ENCODE results near the gene PSMD13. TPM values are rescaled to one million over a fixed set of nuclear protein-coding genes. Genes with fewer than 3 reads are reported as not detected.
A peak's percentile ranks its signal among the peaks of the same experiment; 100 is the strongest.

PSMD13 gene
- total RNA-seq, 2 experiments from 2014 or later: 56.9 to 57.8 TPM

DNA sequence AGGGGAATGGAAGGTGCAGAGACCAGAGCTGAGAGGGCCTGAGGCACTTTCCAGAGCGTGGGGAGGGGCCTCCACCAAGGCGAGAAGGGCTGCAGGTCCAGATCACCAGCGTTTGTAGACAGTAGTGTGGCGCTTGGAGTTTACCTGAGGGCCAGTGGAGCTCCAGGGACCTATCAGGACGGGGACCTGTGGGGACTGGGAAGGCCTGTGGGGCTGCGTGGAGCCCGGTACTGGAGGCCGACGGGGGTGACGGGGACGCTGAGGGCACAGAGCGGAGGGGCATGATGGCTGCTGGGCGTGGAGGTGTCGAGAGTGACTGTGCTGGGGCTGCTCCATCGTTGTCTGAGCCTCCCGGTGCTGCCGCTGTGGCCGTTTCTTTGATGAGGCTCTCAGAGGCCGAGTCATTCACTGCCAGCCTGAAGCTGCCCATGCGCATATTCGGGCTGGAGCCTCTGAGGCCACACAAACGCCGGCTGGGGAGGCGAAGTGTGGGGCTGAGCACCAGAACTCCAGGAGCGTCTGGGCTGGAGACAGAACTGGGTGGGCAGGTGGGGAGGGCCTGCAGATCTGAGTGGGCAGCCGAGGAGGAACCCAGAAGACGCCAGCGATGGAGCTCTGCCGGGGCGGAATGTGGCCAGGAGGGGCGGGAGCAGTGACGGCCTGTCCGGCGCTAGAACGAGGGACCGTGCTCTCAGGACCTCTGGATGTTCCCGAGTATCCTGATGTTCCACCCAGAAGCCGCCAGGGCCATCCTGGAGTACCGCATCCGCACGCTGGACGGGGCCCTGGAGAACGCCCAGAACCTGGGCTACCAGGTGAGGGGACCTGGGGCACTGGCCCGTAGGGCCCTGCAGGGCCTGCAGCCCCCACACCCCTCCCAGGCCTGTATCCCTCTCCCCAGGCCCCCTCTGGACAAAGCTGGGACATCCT is 54.8 kb downstream of the PSMD13 start:
- H3K36me3 Mint-ChIP-seq (ENCODE audit: low read depth): peaks cover 36% of the 10 kb centered on the region
- peaks cover 33% of the 10 kb centered on the region for H3K4me1 ChIP-seq (ENCODE audit: insufficient read depth, low read length)
- no peaks in the 10 kb centered on the region for H3K9me3 Mint-ChIP-seq
- ChIA-PET CTCF (interaction anchor here (3.2 kb wide), 1 partner anchor 40 kb away, joined by 17 read pairs; no protein-coding TSS in a partner anchor), POLR2A (interaction anchor here (2.7 to 6.9 kb wide), 4 partner anchors 14 to 85 kb away, joined by 10 to 148 read pairs (median 72); partner anchors contain the start of genes BET1L, NLRP6 and RIC8A)
- H3K4me3 Mint-ChIP-seq: peak overlapping the region; percentile 89
- peaks cover 4% of the 10 kb centered on the region for H3K27me3 Mint-ChIP-seq
- intact Hi-C loops (cut with DNase I, micrococcal nuclease): no loop called here
- H3K4me1 Mint-ChIP-seq (ENCODE audit: low read depth): peaks cover 30% of the 10 kb centered on the region
- DNase-seq (peak in 1 of 14 experiments; percentile 34), ATAC-seq (ENCODE audit: poor library complexity) (no peak)
- peak overlapping the region; percentile 86 for H3K27ac Mint-ChIP-seq
- no peaks in the 10 kb centered on the region for H3K9me3 ChIP-seq (ENCODE audit: control insufficient read depth in 1 of 2, insufficient read depth in 1 of 2, low read length in 2 of 2)
- H3K4me3 ChIP-seq (ENCODE audit: low read length): no peak overlapping the region
- no peak overlapping the region for H3K27ac ChIP-seq (ENCODE audit: low read depth in 1 of 2, low read length in 2 of 2)
- peaks cover 13% of the 10 kb centered on the region for H3K36me3 ChIP-seq (ENCODE audit: insufficient read depth, low read length)
- TF ChIP-seq, protein P1, sequence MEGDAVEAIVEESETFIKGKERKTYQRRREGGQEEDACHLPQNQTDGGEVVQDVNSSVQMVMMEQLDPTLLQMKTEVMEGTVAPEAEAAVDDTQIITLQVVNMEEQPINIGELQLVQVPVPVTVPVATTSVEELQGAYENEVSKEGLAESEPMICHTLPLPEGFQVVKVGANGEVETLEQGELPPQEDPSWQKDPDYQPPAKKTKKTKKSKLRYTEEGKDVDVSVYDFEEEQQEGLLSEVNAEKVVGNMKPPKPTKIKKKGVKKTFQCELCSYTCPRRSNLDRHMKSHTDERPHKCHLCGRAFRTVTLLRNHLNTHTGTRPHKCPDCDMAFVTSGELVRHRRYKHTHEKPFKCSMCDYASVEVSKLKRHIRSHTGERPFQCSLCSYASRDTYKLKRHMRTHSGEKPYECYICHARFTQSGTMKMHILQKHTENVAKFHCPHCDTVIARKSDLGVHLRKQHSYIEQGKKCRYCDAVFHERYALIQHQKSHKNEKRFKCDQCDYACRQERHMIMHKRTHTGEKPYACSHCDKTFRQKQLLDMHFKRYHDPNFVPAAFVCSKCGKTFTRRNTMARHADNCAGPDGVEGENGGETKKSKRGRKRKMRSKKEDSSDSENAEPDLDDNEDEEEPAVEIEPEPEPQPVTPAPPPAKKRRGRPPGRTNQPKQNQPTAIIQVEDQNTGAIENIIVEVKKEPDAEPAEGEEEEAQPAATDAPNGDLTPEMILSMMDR (IDR thresholded peaks at IDR 0.05): no peak
- no peaks in the 10 kb centered on the region for H3K27me3 ChIP-seq (ENCODE audit: control insufficient read depth in 1 of 2, insufficient read depth in 2 of 2, low read length in 2 of 2)

DNA sequence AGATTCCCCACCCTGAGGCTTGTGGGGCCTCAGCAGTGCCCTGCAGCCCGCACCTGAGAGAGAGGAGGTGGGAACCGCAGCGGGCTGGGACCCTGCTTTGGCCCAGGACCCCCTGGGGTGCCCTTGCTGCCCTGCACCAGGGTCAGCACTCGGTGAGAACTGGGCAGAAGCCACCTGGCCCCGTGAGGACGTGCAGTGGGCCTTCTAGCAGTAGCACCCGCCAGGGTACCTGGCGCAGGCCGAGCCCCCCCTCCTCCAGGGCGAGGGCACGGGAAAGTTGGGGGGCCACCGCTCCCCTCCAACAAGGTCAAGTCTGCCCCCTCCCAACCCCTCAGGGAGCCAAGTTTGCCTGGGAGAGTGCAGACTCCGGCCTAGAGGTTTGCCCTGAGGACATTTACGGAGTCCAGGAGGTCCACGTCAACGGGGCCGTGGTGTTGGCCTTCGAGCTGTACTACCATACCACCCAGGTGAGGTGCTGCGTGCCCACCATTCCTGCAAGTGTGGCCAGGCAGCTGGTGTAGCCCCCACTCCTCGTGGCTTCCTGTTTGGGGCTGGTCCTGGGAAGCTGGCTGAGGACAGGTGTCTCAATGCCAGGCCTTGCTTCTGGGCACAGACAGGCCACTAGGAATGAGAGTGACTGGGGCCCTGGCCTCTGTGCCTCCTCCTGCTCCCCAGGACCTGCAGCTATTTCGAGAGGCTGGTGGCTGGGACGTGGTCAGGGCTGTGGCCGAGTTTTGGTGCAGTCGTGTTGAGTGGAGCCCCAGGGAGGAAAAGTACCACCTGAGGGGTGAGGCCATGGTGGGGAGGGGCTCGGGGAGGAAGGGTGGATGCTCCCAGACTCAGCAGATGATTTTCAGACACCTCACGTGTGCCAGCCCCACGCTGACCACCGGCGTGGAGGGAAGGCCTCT is 55.7 kb downstream of the PSMD13 start:
- H3K27ac ChIP-seq (ENCODE audit: low read depth in 1 of 2, low read length in 2 of 2): no peak overlapping the region
- Mint-ChIP-seq H3K36me3 (ENCODE audit: low read depth) (peaks cover 31% of the 10 kb centered on the region), H3K27ac (peak overlapping the region; percentile 44), H3K4me1 (ENCODE audit: low read depth) (peaks cover 28% of the 10 kb centered on the region), H3K9me3 (no peaks in the 10 kb centered on the region), H3K4me3 (no peak overlapping the region), H3K27me3 (peaks cover 4% of the 10 kb centered on the region)
- ATAC-seq (ENCODE audit: poor library complexity) (no peak), DNase-seq (no peak)
- peaks cover 32% of the 10 kb centered on the region for H3K4me1 ChIP-seq (ENCODE audit: insufficient read depth, low read length)
- H3K27me3 ChIP-seq (ENCODE audit: control insufficient read depth in 1 of 2, insufficient read depth in 2 of 2, low read length in 2 of 2): no peaks in the 10 kb centered on the region
- no peaks in the 10 kb centered on the region for H3K9me3 ChIP-seq (ENCODE audit: control insufficient read depth in 1 of 2, insufficient read depth in 1 of 2, low read length in 2 of 2)
- POLR2A ChIA-PET: interaction anchor here (6.6 kb wide), 1 partner anchor 15 kb away, joined by 94 read pairs; the partner anchor contains the start of gene NLRP6
- TF ChIP-seq, protein P1 (IDR thresholded peaks at IDR 0.05): no peak
- peaks cover 13% of the 10 kb centered on the region for H3K36me3 ChIP-seq (ENCODE audit: insufficient read depth, low read length)
- no peak overlapping the region for H3K4me3 ChIP-seq (ENCODE audit: low read length)
- CTCF ChIA-PET: interaction anchor here (3.2 kb wide), 1 partner anchor 41 kb away, joined by 17 read pairs; no protein-coding TSS in a partner anchor
- intact Hi-C loops (cut with DNase I, micrococcal nuclease): no loop called here

DNA sequence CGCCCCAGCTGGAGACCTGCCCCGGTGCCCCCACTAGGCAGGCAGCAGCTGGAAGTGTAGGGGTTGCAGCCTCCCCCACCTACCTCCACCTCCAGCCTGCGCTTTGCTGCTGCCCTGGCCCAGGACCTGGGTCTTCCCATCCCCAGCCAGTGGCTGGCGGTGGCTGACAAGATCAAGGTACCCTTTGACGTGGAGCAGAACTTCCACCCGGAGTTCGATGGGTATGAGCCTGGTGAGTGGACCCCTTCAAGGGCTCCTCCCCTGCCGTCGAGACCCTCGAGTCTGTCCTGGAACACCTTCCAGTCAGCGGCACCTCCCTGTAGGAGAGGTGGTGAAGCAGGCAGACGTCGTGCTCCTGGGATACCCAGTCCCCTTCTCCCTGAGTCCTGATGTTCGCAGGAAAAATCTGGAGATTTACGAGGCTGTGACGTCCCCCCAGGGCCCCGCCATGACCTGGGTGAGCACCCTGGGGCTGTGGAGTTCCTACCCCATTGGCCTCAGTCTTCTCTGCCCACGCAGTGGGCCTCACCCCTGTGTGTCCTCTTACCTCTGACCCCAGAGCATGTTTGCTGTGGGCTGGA is 56.6 kb downstream of the PSMD13 start:
- ChIA-PET CTCF (interaction anchor here (1.8 to 3.2 kb wide), 2 partner anchors 42 to 43 kb away, joined by 7 to 17 read pairs; no protein-coding TSS in a partner anchor), POLR2A (interaction anchor here (1.2 kb wide), 1 partner anchor 26 kb away, joined by 5 read pairs; no protein-coding TSS in a partner anchor)
- DNase-seq (no peak), ATAC-seq (ENCODE audit: poor library complexity) (no peak)
- H3K4me1 ChIP-seq (ENCODE audit: insufficient read depth, low read length): peaks cover 33% of the 10 kb centered on the region
- no peak overlapping the region for H3K4me3 ChIP-seq (ENCODE audit: low read length)
- intact Hi-C loops (cut with DNase I, micrococcal nuclease): no loop called here
- H3K9me3 ChIP-seq (ENCODE audit: control insufficient read depth in 1 of 2, insufficient read depth in 1 of 2, low read length in 2 of 2): no peaks in the 10 kb centered on the region
- no peak overlapping the region for H3K4me3 Mint-ChIP-seq
- no peaks in the 10 kb centered on the region for H3K9me3 Mint-ChIP-seq
- no peak overlapping the region for H3K27ac ChIP-seq (ENCODE audit: low read depth in 1 of 2, low read length in 2 of 2)
- H3K27ac Mint-ChIP-seq: no peak overlapping the region
- H3K36me3 ChIP-seq (ENCODE audit: insufficient read depth, low read length): peaks cover 13% of the 10 kb centered on the region
- peaks cover 29% of the 10 kb centered on the region for H3K4me1 Mint-ChIP-seq (ENCODE audit: low read depth)
- TF ChIP-seq, protein P1 (IDR thresholded peaks at IDR 0.05): no peak
- H3K36me3 Mint-ChIP-seq (ENCODE audit: low read depth): peaks cover 23% of the 10 kb centered on the region
- no peaks in the 10 kb centered on the region for H3K27me3 ChIP-seq (ENCODE audit: control insufficient read depth in 1 of 2, insufficient read depth in 2 of 2, low read length in 2 of 2)
- no peaks in the 10 kb centered on the region for H3K27me3 Mint-ChIP-seq
